Measurements from ENCODE around the gene WNT6. TPM values are rescaled to one million over a fixed set of nuclear protein-coding genes. Genes with fewer than 3 reads are reported as not detected.
A peak's percentile ranks its signal among the peaks of the same experiment; 100 is the strongest.

The WNT6 gene
- total RNA-seq, 1 experiment from 2014 or later = 1.4 TPM

GRCh38 chr2:218892693-218893348 is 33.2 kb downstream of the WNT6 start (continued):
- TF ChIP-seq MAX (IDR thresholded peaks at IDR 0.05) (no peak), POLR2A (IDR thresholded peaks at IDR 0.05; ENCODE audit: borderline replicate concordance, extremely low read depth, insufficient read depth, insufficient read length) (no peak), POLR2AphosphoS5 (IDR thresholded peaks at IDR 0.05; ENCODE audit: low read depth, low read length) (peak; percentile 88)

- ChIA-PET POLR2A (interaction anchor here (0.8 to 1.2 kb wide), 2 partner anchors 13 to 17 kb away, joined by 3 read pairs; no protein-coding TSS in a partner anchor), CTCF (interaction anchor here (0.7 to 10.3 kb wide), 5 partner anchors 14 to 109 kb away, joined by 3 to 278 read pairs (median 7); partner anchors contain the start of gene WNT10A), RAD21 (ENCODE audit: low non-redundant PET in 1 of 2, low total read pairs in 2 of 2, uncharacterized antibody in 2 of 2, unreplicated experiment in 2 of 2) (interaction anchor here in 1 of 2 experiments (1.0 kb wide), 1 partner anchor 40 kb away, joined by 3 read pairs; no protein-coding TSS in a partner anchor)
- TF ChIP-seq MAX (IDR thresholded peaks at IDR 0.05) = no peak
- no peak for TF ChIP-seq ZBTB33 (IDR thresholded peaks at IDR 0.05; ENCODE audit: extremely low read depth, insufficient replicate concordance, low read length)
- TF ChIP-seq EZH2phosphoT487 (IDR thresholded peaks at IDR 0.05; ENCODE audit: borderline replicate concordance) = no peak
- no peak for TF ChIP-seq POLR2A (IDR thresholded peaks at IDR 0.05; ENCODE audit: borderline replicate concordance, extremely low read depth, insufficient read depth, insufficient read length)
- no peaks in the 10 kb centered on the region for H3K9me3 ChIP-seq (ENCODE audit: control insufficient read depth in 1 of 2, insufficient read depth in 1 of 2, low read depth in 1 of 2, low read length in 2 of 2)
- no peaks in the 10 kb centered on the region for H4K20me1 ChIP-seq (ENCODE audit: insufficient read depth)
- peak overlapping the region; percentile 92 for H3K27ac ChIP-seq (ENCODE audit: low read depth, low read length)
- no peaks in the 10 kb centered on the region for H3K36me3 ChIP-seq (ENCODE audit: control insufficient read depth in 1 of 2, insufficient read depth in 2 of 2, low read length in 2 of 2)
- no peak overlapping the region for H2AFZ ChIP-seq (ENCODE audit: low read depth, low read length, poor library complexity, severe bottlenecking)
- peaks cover 53 to 68% of the 10 kb centered on the region in 2 experiments for H3K4me1 ChIP-seq (ENCODE audit: control insufficient read depth in 1 of 2, insufficient read depth in 2 of 2, low read length in 2 of 2)
- TSS peak; percentile 70 for BruUV-seq (replicated peaks)
- peak overlapping the region; percentile 69 to 76 for H3K4me3 ChIP-seq (replicated peaks in 1 of 2; ENCODE audit: low read depth in 1 of 2, low read length in 2 of 2)
- H3K27me3 ChIP-seq (ENCODE audit: insufficient read depth, low read length) = no peaks in the 10 kb centered on the region
- intact Hi-C loops (cut with micrococcal nuclease) = no loop called here
- H3K9me2 ChIP-seq (ENCODE audit: insufficient read depth) = no peaks in the 10 kb centered on the region
- peak overlapping the region; percentile 92 for H3K4me2 ChIP-seq (ENCODE audit: low read length)
- DNase-seq (ENCODE audit: low read depth, low spot score) (no peak), ATAC-seq (no peak)
- peak overlapping the region; percentile 82 for H3K9ac ChIP-seq (ENCODE audit: low read length)
- H3K79me2 ChIP-seq (ENCODE audit: insufficient read depth, low read length) = no peaks in the 10 kb centered on the region; the same call in 1 of the 2 replicates
These were observed 33.9 kb downstream of the WNT6 start for GRCh38 chr2:218893349-218894150.

Measured in HCT116 (cell line).